K562 (cell line): ENCODE measurements around the gene UBAP1L.
A peak's percentile ranks its signal among the peaks of the same experiment; 100 is the strongest.

Source experiments
- KDM1A ChIP-seq, 2 experiments: fragments of 450-650 bp; IDR thresholded peaks; 2 replicates each; pipeline ENCODE4 v1.6.1; 2016; ENCODE audit warnings: mild to moderate bottlenecking in 2 of 2
- NR2C2 ChIP-seq, 2 experiments: fragments of 200-800 bp in 1 of 2; sonication (Bioruptor generic) in 1 of 2; sonication (generic) in 1 of 2; formaldehyde crosslinking in 1 of 2; IDR thresholded peaks; 2 replicates each; pipeline versions ENCODE4 v1.6.1 to v1.8.0; 2016 to 2022; ENCODE audit warnings: mild to moderate bottlenecking in 1 of 2, missing compliant biosample characterization in 1 of 2, missing genetic modification characterization in 1 of 2, missing genetic modification reagents in 1 of 2
- SP2 ChIP-seq: IDR thresholded peaks from 2 replicates; pipeline ENCODE4 v1.6.1; 2011; ENCODE audit warnings: mild to moderate bottlenecking, low read depth, low read length, moderate library complexity; ENCODE audit not compliant: poor library complexity, severe bottlenecking; ENCODE audit errors: extremely low read depth
- TAF7 ChIP-seq: fragments of 450-650 bp; IDR thresholded peaks from 2 replicates; pipeline ENCODE4 v1.6.1; 2016; ENCODE audit warnings: missing genetic modification characterization, missing compliant biosample characterization
- ZNF134 ChIP-seq: fragments of 250-450 bp; sonication (Bioruptor Pico); conservative IDR thresholded peaks from 2 replicates; pipeline ENCODE4 v1.4.0; 2020
- TF ChIP-seq, protein P1 (sequence below), 3 experiments: IDR thresholded peaks in 2 of 3; conservative IDR thresholded peaks in 1 of 3; 2 replicates each; pipeline ENCODE4 v1.5.1; 2011 to 2012; ENCODE audit warnings: low read length in 3 of 3, mild to moderate bottlenecking in 3 of 3, control low read depth in 2 of 3, improper control_type of control experiment in 1 of 3, inconsistent platforms in 1 of 3, low read depth in 1 of 3, mixed read lengths in 1 of 3, moderate library complexity in 1 of 3; ENCODE audit not compliant: insufficient read depth in 2 of 3
- TF ChIP-seq, protein P2 (sequence below): fragments of 200-800 bp; sonication (Bioruptor generic); IDR thresholded peaks from 2 replicates; pipeline ENCODE4 v1.6.1; 2016; ENCODE audit warnings: missing genetic modification characterization, missing compliant biosample characterization

DNA sequence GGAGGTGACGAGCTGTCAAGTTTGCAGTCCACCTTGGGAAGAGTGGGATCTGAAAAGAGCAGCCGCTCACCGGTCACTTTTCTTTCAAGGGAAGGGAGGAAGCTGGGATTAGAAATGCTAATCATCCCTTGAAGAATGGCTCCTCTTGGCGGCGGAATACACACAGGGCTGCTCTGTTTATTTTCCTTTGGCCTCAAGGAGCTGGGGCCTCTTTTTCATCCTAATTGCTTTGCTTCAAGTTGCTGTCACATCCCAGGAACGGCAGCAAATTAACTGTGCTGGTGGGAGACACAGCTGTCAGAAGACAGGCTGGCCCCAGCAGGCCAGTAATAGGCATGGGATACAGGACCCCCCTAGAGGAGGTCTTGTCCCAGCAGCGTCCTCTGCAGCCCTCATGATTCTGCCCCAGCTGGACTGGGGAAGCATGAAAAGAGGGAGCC is 31.7 kb downstream of the UBAP1L start:
- TF ChIP-seq TAF7 (tag) (no peak), SP2 (no peak), KDM1A (IDR thresholded peaks at IDR 0.05) (no peak), NR2C2 (CRISPR knock-in tag; IDR thresholded peaks at IDR 0.05) (no peak), NR2C2 (tag; IDR thresholded peaks at IDR 0.05) (no peak), ZNF134 (CRISPR knock-in tag) (no peak)
- TF ChIP-seq, protein P1, sequence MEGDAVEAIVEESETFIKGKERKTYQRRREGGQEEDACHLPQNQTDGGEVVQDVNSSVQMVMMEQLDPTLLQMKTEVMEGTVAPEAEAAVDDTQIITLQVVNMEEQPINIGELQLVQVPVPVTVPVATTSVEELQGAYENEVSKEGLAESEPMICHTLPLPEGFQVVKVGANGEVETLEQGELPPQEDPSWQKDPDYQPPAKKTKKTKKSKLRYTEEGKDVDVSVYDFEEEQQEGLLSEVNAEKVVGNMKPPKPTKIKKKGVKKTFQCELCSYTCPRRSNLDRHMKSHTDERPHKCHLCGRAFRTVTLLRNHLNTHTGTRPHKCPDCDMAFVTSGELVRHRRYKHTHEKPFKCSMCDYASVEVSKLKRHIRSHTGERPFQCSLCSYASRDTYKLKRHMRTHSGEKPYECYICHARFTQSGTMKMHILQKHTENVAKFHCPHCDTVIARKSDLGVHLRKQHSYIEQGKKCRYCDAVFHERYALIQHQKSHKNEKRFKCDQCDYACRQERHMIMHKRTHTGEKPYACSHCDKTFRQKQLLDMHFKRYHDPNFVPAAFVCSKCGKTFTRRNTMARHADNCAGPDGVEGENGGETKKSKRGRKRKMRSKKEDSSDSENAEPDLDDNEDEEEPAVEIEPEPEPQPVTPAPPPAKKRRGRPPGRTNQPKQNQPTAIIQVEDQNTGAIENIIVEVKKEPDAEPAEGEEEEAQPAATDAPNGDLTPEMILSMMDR (IDR thresholded peaks at IDR 0.05 in 2 of 3, conservative IDR thresholded peaks at IDR 0.05 in 1 of 3; ENCODE audit: insufficient read depth in 2 of 3, low read depth in 1 of 3, low read length in 3 of 3): peak; percentile 31 to 59 (median 32); a peak in 5 of 6 replicates
- TF ChIP-seq, protein P2, sequence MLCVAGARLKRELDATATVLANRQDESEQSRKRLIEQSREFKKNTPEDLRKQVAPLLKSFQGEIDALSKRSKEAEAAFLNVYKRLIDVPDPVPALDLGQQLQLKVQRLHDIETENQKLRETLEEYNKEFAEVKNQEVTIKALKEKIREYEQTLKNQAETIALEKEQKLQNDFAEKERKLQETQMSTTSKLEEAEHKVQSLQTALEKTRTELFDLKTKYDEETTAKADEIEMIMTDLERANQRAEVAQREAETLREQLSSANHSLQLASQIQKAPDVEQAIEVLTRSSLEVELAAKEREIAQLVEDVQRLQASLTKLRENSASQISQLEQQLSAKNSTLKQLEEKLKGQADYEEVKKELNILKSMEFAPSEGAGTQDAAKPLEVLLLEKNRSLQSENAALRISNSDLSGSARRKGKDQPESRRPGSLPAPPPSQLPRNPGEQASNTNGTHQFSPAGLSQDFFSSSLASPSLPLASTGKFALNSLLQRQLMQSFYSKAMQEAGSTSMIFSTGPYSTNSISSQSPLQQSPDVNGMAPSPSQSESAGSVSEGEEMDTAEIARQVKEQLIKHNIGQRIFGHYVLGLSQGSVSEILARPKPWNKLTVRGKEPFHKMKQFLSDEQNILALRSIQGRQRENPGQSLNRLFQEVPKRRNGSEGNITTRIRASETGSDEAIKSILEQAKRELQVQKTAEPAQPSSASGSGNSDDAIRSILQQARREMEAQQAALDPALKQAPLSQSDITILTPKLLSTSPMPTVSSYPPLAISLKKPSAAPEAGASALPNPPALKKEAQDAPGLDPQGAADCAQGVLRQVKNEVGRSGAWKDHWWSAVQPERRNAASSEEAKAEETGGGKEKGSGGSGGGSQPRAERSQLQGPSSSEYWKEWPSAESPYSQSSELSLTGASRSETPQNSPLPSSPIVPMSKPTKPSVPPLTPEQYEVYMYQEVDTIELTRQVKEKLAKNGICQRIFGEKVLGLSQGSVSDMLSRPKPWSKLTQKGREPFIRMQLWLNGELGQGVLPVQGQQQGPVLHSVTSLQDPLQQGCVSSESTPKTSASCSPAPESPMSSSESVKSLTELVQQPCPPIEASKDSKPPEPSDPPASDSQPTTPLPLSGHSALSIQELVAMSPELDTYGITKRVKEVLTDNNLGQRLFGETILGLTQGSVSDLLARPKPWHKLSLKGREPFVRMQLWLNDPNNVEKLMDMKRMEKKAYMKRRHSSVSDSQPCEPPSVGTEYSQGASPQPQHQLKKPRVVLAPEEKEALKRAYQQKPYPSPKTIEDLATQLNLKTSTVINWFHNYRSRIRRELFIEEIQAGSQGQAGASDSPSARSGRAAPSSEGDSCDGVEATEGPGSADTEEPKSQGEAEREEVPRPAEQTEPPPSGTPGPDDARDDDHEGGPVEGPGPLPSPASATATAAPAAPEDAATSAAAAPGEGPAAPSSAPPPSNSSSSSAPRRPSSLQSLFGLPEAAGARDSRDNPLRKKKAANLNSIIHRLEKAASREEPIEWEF: no peak
